HG03196 (cell line): ENCODE measurements around the gene SMCO3.
A peak's percentile ranks its signal among the peaks of the same experiment; 100 is the strongest.

Experiments
- ATAC-seq: cut with Tn5 transposase; IDR thresholded peaks from one replicate; pipeline ENCODE4 v1.9.1; 2021; ENCODE audit not compliant: unreplicated experiment

The SMCO3 gene

GRCh38 chr12:14828892-14829291 lies 14.9 kb upstream of the SMCO3 start:
- ATAC-seq, result no peak

GRCh38 chr12:14827043-14827442 lies 13.1 kb upstream of the SMCO3 start:
- no peak for ATAC-seq

- ATAC-seq, result no peak
Observed at GRCh38 chr12:14826491-14826890, 12.5 kb upstream of the SMCO3 start.

GRCh38 chr12:14825256-14825655 lies 11.3 kb upstream of the SMCO3 start:
- ATAC-seq, result no peak

- ATAC-seq, result no peak
Observed at GRCh38 chr12:14824012-14824634, 10.1 kb upstream of the SMCO3 start.

- no peak for ATAC-seq
Observed at GRCh38 chr12:14811486-14811885, 2.5 kb downstream of the SMCO3 start.

- no peak for ATAC-seq
Observed at GRCh38 chr12:14810953-14811483, 3.0 kb downstream of the SMCO3 start.

GRCh38 chr12:14810167-14810952 lies 3.6 kb downstream of the SMCO3 start:
- ATAC-seq, result no peak

- peak; percentile 19 for ATAC-seq
Observed at GRCh38 chr12:14803830-14804160, 10.2 kb downstream of the SMCO3 start.

GRCh38 chr12:14803011-14803829 lies 10.8 kb downstream of the SMCO3 start, which contains the start of the genes C12orf60 and WBP11:
C12orf60 (plus strand) TSS chr12:14803670; CDS start chr12:14822936, 19,266 bp downstream.
WBP11 (minus strand) TSS chr12:14803478; CDS start chr12:14801383, 2,095 bp downstream.
- ATAC-seq, result peak; percentile 99

- ATAC-seq, result no peak
Observed at GRCh38 chr12:14802721-14803010, 11.3 kb downstream of the SMCO3 start.

GRCh38 chr12:14802247-14802646 lies 11.7 kb downstream of the SMCO3 start:
- ATAC-seq, result no peak

- no peak for ATAC-seq
Observed at GRCh38 chr12:14795028-14795448, 18.9 kb downstream of the SMCO3 start.

GRCh38 chr12:14785568-14785967 lies 28.4 kb downstream of the SMCO3 start:
- ATAC-seq, result no peak

GRCh38 chr12:14784471-14784870 lies 29.5 kb downstream of the SMCO3 start:
- ATAC-seq, result no peak

GRCh38 chr12:14782756-14783155 lies 31.2 kb downstream of the SMCO3 start:
- no peak for ATAC-seq

- ATAC-seq, result no peak
Observed at GRCh38 chr12:14781563-14781962, 32.4 kb downstream of the SMCO3 start.

GRCh38 chr12:14780859-14781258 lies 33.1 kb downstream of the SMCO3 start:
- no peak for ATAC-seq

GRCh38 chr12:14779834-14780233 lies 34.1 kb downstream of the SMCO3 start:
- no peak for ATAC-seq

GRCh38 chr12:14777271-14777670 lies 36.7 kb downstream of the SMCO3 start:
- no peak for ATAC-seq

GRCh38 chr12:14776236-14776961 lies 37.6 kb downstream of the SMCO3 start:
- ATAC-seq, result no peak
